ENCODE results near the gene KCNK6.

- no peak for TF ChIP-seq CTCF (conservative IDR thresholded peaks at IDR 0.05 in 1 of 2, IDR thresholded peaks at IDR 0.05 in 1 of 2; ENCODE audit: extremely low read depth in 1 of 2, insufficient read depth in 1 of 2, low read depth in 1 of 2, low read length in 2 of 2)
- no peak for TF ChIP-seq EZH2 (IDR thresholded peaks at IDR 0.05; ENCODE audit: borderline replicate concordance, low read length)
Observed at GRCh38 chr19:38303517-38304351, 15.9 kb upstream of the KCNK6 start, which contains the start of gene C19orf33.

Data from mammary epithelial cell (primary cell).